ENCODE results near the gene ATP13A2.

Gene ATP13A2

DNA sequence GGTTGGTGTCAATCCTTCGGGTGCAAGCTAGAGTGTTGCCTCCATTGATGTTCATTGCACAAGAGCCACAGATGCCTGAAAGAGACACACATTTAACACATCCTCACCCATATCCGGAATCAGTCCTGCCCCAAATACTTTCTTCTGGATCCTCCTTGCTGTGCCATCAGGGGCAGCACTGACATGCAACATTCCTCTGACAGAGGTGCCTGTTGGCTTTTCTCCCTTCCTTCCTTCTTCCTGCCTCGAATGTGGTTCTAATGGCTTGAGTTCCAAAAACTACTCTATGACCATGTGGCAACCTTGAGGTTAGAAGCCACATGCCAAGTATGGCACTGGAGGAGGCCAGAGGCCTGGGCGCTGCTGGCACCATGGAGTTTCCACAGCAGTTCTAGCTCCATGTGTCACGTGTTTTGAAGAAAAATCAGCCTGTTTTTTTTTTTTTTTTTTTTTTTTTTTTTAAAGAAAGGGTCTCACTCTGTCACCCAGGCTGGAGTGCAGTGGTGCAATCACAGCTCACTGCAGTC lies 17.0 kb upstream of the ATP13A2 start:
- no peaks in the 10 kb centered on the region for H3K27me3 ChIP-seq (ENCODE audit: insufficient read depth, low read length, poor library complexity, severe bottlenecking)
- no peaks in the 10 kb centered on the region for H3K9me2 ChIP-seq (replicated peaks; ENCODE audit: low read depth, low read length)
- H3K4me3 ChIP-seq (ENCODE audit: low read length, poor library complexity, severe bottlenecking) = no peak overlapping the region
- no peak overlapping the region for H2AFZ ChIP-seq (ENCODE audit: low read length)
- H3K4me2 ChIP-seq (ENCODE audit: low read depth, low read length, poor library complexity, severe bottlenecking) = no peak overlapping the region
- no peak overlapping the region for H3K9ac ChIP-seq (ENCODE audit: low read depth, low read length, poor library complexity, severe bottlenecking)
- no peaks in the 10 kb centered on the region for H3F3A ChIP-seq (ENCODE audit: low read depth)
- H4K20me1 ChIP-seq (ENCODE audit: insufficient read depth, low read length, poor library complexity, severe bottlenecking) = no peaks in the 10 kb centered on the region
- no peaks in the 10 kb centered on the region for H3K79me2 ChIP-seq (ENCODE audit: insufficient read depth, low read length)
- peaks cover 86% of the 10 kb centered on the region; the same call in 1 of the 2 replicates for H3K36me3 ChIP-seq (ENCODE audit: insufficient read depth, low read length)
- H3K9me3 ChIP-seq (ENCODE audit: insufficient read depth, low read depth, low read length) = no peaks in the 10 kb centered on the region
- TF ChIP-seq, protein P1, sequence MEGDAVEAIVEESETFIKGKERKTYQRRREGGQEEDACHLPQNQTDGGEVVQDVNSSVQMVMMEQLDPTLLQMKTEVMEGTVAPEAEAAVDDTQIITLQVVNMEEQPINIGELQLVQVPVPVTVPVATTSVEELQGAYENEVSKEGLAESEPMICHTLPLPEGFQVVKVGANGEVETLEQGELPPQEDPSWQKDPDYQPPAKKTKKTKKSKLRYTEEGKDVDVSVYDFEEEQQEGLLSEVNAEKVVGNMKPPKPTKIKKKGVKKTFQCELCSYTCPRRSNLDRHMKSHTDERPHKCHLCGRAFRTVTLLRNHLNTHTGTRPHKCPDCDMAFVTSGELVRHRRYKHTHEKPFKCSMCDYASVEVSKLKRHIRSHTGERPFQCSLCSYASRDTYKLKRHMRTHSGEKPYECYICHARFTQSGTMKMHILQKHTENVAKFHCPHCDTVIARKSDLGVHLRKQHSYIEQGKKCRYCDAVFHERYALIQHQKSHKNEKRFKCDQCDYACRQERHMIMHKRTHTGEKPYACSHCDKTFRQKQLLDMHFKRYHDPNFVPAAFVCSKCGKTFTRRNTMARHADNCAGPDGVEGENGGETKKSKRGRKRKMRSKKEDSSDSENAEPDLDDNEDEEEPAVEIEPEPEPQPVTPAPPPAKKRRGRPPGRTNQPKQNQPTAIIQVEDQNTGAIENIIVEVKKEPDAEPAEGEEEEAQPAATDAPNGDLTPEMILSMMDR (conservative IDR thresholded peaks at IDR 0.05; ENCODE audit: low read length) = no peak
- no peaks in the 10 kb centered on the region for H3K4me1 ChIP-seq (ENCODE audit: insufficient read depth, low read length, poor library complexity, severe bottlenecking)

DNA sequence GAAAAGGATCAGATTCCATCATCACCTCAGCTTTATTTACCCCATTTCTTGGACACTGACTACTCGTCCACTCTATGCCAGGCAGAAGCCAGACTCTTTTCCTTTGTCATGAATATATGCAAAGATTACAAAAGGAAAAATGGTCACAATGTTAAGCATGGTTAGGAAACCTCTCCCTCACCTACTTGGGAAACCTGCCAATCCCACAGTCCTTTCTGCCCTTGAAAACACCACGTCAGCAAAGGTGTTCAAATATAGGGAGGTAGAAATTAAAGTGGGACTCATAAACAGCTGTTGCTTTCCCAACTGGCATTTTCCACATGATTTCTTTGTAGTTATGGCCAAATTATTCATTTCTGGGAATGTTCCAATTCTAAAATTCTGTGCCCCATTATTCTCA lies 16.2 kb upstream of the ATP13A2 start:
- Histone ChIP-seq H3K27me3 (ENCODE audit: insufficient read depth, low read length, poor library complexity, severe bottlenecking) (no peaks in the 10 kb centered on the region), H3K4me1 (ENCODE audit: insufficient read depth, low read length, poor library complexity, severe bottlenecking) (no peaks in the 10 kb centered on the region), H3K4me3 (ENCODE audit: low read length, poor library complexity, severe bottlenecking) (no peak overlapping the region), H2AFZ (ENCODE audit: low read length) (no peak overlapping the region), H3K9ac (ENCODE audit: low read depth, low read length, poor library complexity, severe bottlenecking) (no peak overlapping the region), H4K20me1 (ENCODE audit: insufficient read depth, low read length, poor library complexity, severe bottlenecking) (no peaks in the 10 kb centered on the region), H3K9me3 (ENCODE audit: insufficient read depth, low read depth, low read length) (no peaks in the 10 kb centered on the region), H3K9me2 (replicated peaks; ENCODE audit: low read depth, low read length) (no peaks in the 10 kb centered on the region), H3F3A (ENCODE audit: low read depth) (no peaks in the 10 kb centered on the region), H3K4me2 (ENCODE audit: low read depth, low read length, poor library complexity, severe bottlenecking) (no peak overlapping the region), H3K36me3 (ENCODE audit: insufficient read depth, low read length) (peaks cover 87% of the 10 kb centered on the region; the same call in 1 of the 2 replicates), H3K79me2 (ENCODE audit: insufficient read depth, low read length) (no peaks in the 10 kb centered on the region)
- no peak for TF ChIP-seq EZH2phosphoT487 (IDR thresholded peaks at IDR 0.05; ENCODE audit: borderline replicate concordance)
- TF ChIP-seq, protein P1 (conservative IDR thresholded peaks at IDR 0.05; ENCODE audit: low read length) = no peak

DNA sequence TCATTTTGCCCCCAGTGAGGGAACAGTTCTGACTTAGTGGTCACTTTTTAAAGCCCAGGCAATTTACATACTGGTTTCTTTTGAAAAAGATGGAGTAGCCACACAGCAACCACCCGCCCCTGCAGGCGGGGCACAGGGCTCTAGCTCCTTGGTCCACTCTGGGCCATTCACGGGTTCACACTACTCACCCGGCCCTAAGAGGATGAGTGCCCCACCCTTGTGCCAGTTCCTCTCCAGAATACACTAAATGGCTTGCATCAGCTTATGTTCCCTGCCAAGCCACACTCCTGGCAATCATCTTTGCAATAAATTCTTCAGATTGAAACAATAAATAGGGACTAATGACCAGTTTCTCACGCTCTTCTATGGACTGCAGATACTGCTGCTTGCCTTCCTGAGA lies 15.7 kb upstream of the ATP13A2 start:
- Histone ChIP-seq H3K4me1 (ENCODE audit: insufficient read depth, low read length, poor library complexity, severe bottlenecking) (no peaks in the 10 kb centered on the region), H3K9me3 (ENCODE audit: insufficient read depth, low read depth, low read length) (no peaks in the 10 kb centered on the region), H3K9ac (ENCODE audit: low read depth, low read length, poor library complexity, severe bottlenecking) (no peak overlapping the region), H3K27me3 (ENCODE audit: insufficient read depth, low read length, poor library complexity, severe bottlenecking) (no peaks in the 10 kb centered on the region), H4K20me1 (ENCODE audit: insufficient read depth, low read length, poor library complexity, severe bottlenecking) (no peaks in the 10 kb centered on the region), H3K4me2 (ENCODE audit: low read depth, low read length, poor library complexity, severe bottlenecking) (no peak overlapping the region), H3K36me3 (ENCODE audit: insufficient read depth, low read length) (peaks cover 87% of the 10 kb centered on the region; the same call in 1 of the 2 replicates), H3F3A (ENCODE audit: low read depth) (no peaks in the 10 kb centered on the region), H3K9me2 (replicated peaks; ENCODE audit: low read depth, low read length) (no peaks in the 10 kb centered on the region), H3K79me2 (ENCODE audit: insufficient read depth, low read length) (no peaks in the 10 kb centered on the region), H2AFZ (ENCODE audit: low read length) (no peak overlapping the region), H3K4me3 (ENCODE audit: low read length, poor library complexity, severe bottlenecking) (no peak overlapping the region)
- TF ChIP-seq, protein P1 (conservative IDR thresholded peaks at IDR 0.05; ENCODE audit: low read length) = no peak
- TF ChIP-seq EZH2phosphoT487 (IDR thresholded peaks at IDR 0.05; ENCODE audit: borderline replicate concordance) = no peak

Data from Loucy (cell line).